Natural killer cell treated with Interleukin-12 subunit alpha and Interleukin-12 subunit beta and Interleukin-15 and Interleukin-18, amount 100 ng/mL, for 72 hours (primary cell): ENCODE results near the gene NOX3. TPM values are rescaled to one million over a fixed set of nuclear protein-coding genes. Genes with fewer than 3 reads are reported as not detected.

Source experiments
- ATAC-seq, 2 donors: fragments of 150-1000 bp; cut with Tn5 transposase in 1 of 2; sonication (Bioruptor Pico), chemical (Tn5 transposase) in 1 of 2; 2 replicates each; pipeline ENCODE4 v1.10.0; 2021
- DNase-seq: peaks from one replicate; pipeline ENCODE4 v3.0.0; 2022; ENCODE audit warnings: low spot score
- H3K27ac Mint-ChIP-seq, 2 donors: 1 replicate in 1 of 2; 2 replicates in 1 of 2; pipeline ENCODE4 v1.8.0; 2022; ENCODE audit warnings: mixed read lengths in 2 of 2, mild to moderate bottlenecking in 1 of 2, moderate library complexity in 1 of 2
- H3K27me3 Mint-ChIP-seq, 2 donors: 1 replicate in 1 of 2; 2 replicates in 1 of 2; pipeline ENCODE4 v1.8.0; 2022; ENCODE audit warnings: mixed read lengths in 2 of 2
- H3K36me3 Mint-ChIP-seq: one replicate; pipeline ENCODE4 v1.8.0; 2022; ENCODE audit warnings: mixed read lengths
- H3K4me1 Mint-ChIP-seq, 2 donors: 1 replicate in 1 of 2; 2 replicates in 1 of 2; pipeline ENCODE4 v1.8.0; 2022; ENCODE audit warnings: low read depth in 2 of 2, mixed read lengths in 2 of 2, mild to moderate bottlenecking in 1 of 2
- H3K4me3 Mint-ChIP-seq: one replicate; pipeline ENCODE4 v1.8.0; 2022; ENCODE audit warnings: mixed read lengths
- H3K9me3 Mint-ChIP-seq: 2 replicates; pipeline ENCODE4 v1.8.0; 2022; ENCODE audit warnings: mixed read lengths
- total RNA-seq, 2 donors: library from RNA; stranded (reverse); gene quantifications; one replicate each; pipeline ENCODE4 v1.2.3, GENCODE V29; 2022

NOX3 gene
- total RNA-seq, 2 donors from 2014 or later: not detected

- Mint-ChIP-seq H3K27me3 (no peaks in the 10 kb centered on the region), H3K27ac (no peak overlapping the region), H3K4me1 (peaks cover 18 to 20% of the 10 kb centered on the region in 2 donors), H3K4me3 (no peak overlapping the region), H3K9me3 (no peaks in the 10 kb centered on the region), H3K36me3 (no peaks in the 10 kb centered on the region)
- DNase-seq (no peak), ATAC-seq (no peak)
Observed at GRCh38 chr6:155414049-155414448, 41.6 kb downstream of the NOX3 start.

GRCh38 chr6:155412335-155412734 is 43.3 kb downstream of the NOX3 start:
- Mint-ChIP-seq H3K27ac (no peak overlapping the region), H3K4me3 (no peak overlapping the region), H3K36me3 (no peaks in the 10 kb centered on the region), H3K27me3 (peaks cover 2 to 7% of the 10 kb centered on the region in 2 donors), H3K4me1 (peaks cover 3 to 6% of the 10 kb centered on the region in 2 donors), H3K9me3 (no peaks in the 10 kb centered on the region)
- DNase-seq (no peak), ATAC-seq (no peak)

GRCh38 chr6:155411154-155412052 is 44.2 kb downstream of the NOX3 start:
- H3K4me1 Mint-ChIP-seq: peaks cover 0 to 2% of the 10 kb centered on the region in 2 donors
- H3K27ac Mint-ChIP-seq: no peak overlapping the region
- no peak overlapping the region for H3K4me3 Mint-ChIP-seq
- H3K36me3 Mint-ChIP-seq: no peaks in the 10 kb centered on the region
- DNase-seq (no peak), ATAC-seq (no peak)
- peaks cover 2 to 7% of the 10 kb centered on the region in 2 donors for H3K27me3 Mint-ChIP-seq
- no peaks in the 10 kb centered on the region for H3K9me3 Mint-ChIP-seq

GRCh38 chr6:155409391-155409790 is 46.2 kb downstream of the NOX3 start:
- Mint-ChIP-seq H3K27me3 (peaks cover 4 to 14% of the 10 kb centered on the region in 2 donors), H3K36me3 (no peaks in the 10 kb centered on the region), H3K27ac (no peak overlapping the region), H3K9me3 (no peaks in the 10 kb centered on the region), H3K4me3 (no peak overlapping the region), H3K4me1 (peaks cover 0 to 2% of the 10 kb centered on the region in 2 donors)
- ATAC-seq (no peak), DNase-seq (no peak)

- Mint-ChIP-seq H3K4me3 (no peak overlapping the region), H3K9me3 (no peaks in the 10 kb centered on the region), H3K27ac (no peak overlapping the region), H3K4me1 (peaks cover 0 to 2% of the 10 kb centered on the region in 2 donors), H3K27me3 (peaks cover 4 to 14% of the 10 kb centered on the region in 2 donors), H3K36me3 (no peaks in the 10 kb centered on the region)
- ATAC-seq: no peak
- no peak for DNase-seq
Observed at GRCh38 chr6:155408981-155409380, 46.7 kb downstream of the NOX3 start.

- ATAC-seq (no peak), DNase-seq (no peak)
- Mint-ChIP-seq H3K4me1 (peaks cover 0 to 2% of the 10 kb centered on the region in 2 donors), H3K27me3 (peaks cover 4 to 14% of the 10 kb centered on the region in 2 donors), H3K9me3 (no peaks in the 10 kb centered on the region), H3K4me3 (no peak overlapping the region), H3K36me3 (no peaks in the 10 kb centered on the region), H3K27ac (no peak overlapping the region)
Observed at GRCh38 chr6:155408231-155408630, 47.4 kb downstream of the NOX3 start.

- no peak for DNase-seq
- H3K27me3 Mint-ChIP-seq: peaks cover 4 to 14% of the 10 kb centered on the region in 2 donors
- no peak for ATAC-seq
- no peaks in the 10 kb centered on the region for H3K9me3 Mint-ChIP-seq
- no peak overlapping the region for H3K4me3 Mint-ChIP-seq
- H3K4me1 Mint-ChIP-seq: peaks cover 0 to 2% of the 10 kb centered on the region in 2 donors
- H3K36me3 Mint-ChIP-seq: no peaks in the 10 kb centered on the region
- H3K27ac Mint-ChIP-seq: no peak overlapping the region
Observed at GRCh38 chr6:155406801-155407200, 48.8 kb downstream of the NOX3 start.

GRCh38 chr6:155404937-155405336 is 50.7 kb downstream of the NOX3 start:
- no peaks in the 10 kb centered on the region for H3K9me3 Mint-ChIP-seq
- ATAC-seq: no peak
- no peaks in the 10 kb centered on the region for H3K36me3 Mint-ChIP-seq
- no peak overlapping the region for H3K4me3 Mint-ChIP-seq
- peaks cover 0 to 2% of the 10 kb centered on the region in 2 donors for H3K4me1 Mint-ChIP-seq
- no peak for DNase-seq
- no peak overlapping the region for H3K27ac Mint-ChIP-seq
- peaks cover 7 to 14% of the 10 kb centered on the region in 2 donors for H3K27me3 Mint-ChIP-seq

- DNase-seq (no peak), ATAC-seq (no peak)
- Mint-ChIP-seq H3K4me3 (no peak overlapping the region), H3K4me1 (peaks cover 0 to 4% of the 10 kb centered on the region in 2 donors), H3K27ac (no peak overlapping the region), H3K9me3 (no peaks in the 10 kb centered on the region), H3K27me3 (peaks cover 4 to 8% of the 10 kb centered on the region in 2 donors), H3K36me3 (no peaks in the 10 kb centered on the region)
Observed at GRCh38 chr6:155402656-155403304, 52.9 kb downstream of the NOX3 start.

GRCh38 chr6:155400654-155400965 is 55.0 kb downstream of the NOX3 start:
- no peak for ATAC-seq
- Mint-ChIP-seq H3K4me3 (no peak overlapping the region), H3K27me3 (peaks cover 3 to 4% of the 10 kb centered on the region in 2 donors), H3K27ac (no peak overlapping the region), H3K4me1 (peaks cover 0 to 6% of the 10 kb centered on the region in 2 donors), H3K36me3 (no peaks in the 10 kb centered on the region), H3K9me3 (no peaks in the 10 kb centered on the region)
- no peak for DNase-seq

GRCh38 chr6:155399745-155400653 is 55.6 kb downstream of the NOX3 start:
- peaks cover 0 to 5% of the 10 kb centered on the region in 2 donors for H3K27me3 Mint-ChIP-seq
- ATAC-seq: no peak
- peaks cover 0 to 7% of the 10 kb centered on the region in 2 donors for H3K4me1 Mint-ChIP-seq
- H3K4me3 Mint-ChIP-seq: no peak overlapping the region
- no peak overlapping the region for H3K27ac Mint-ChIP-seq
- H3K9me3 Mint-ChIP-seq: no peaks in the 10 kb centered on the region
- no peak for DNase-seq
- H3K36me3 Mint-ChIP-seq: no peaks in the 10 kb centered on the region

GRCh38 chr6:155399062-155399744 is 56.4 kb downstream of the NOX3 start:
- no peak overlapping the region for H3K27ac Mint-ChIP-seq
- no peak overlapping the region for H3K4me3 Mint-ChIP-seq
- ATAC-seq: peak; percentile 27 to 56
- DNase-seq: no peak
- peaks cover 0 to 7% of the 10 kb centered on the region in 2 donors for H3K4me1 Mint-ChIP-seq
- no peaks in the 10 kb centered on the region for H3K36me3 Mint-ChIP-seq
- peaks cover 3 to 5% of the 10 kb centered on the region in 2 donors for H3K27me3 Mint-ChIP-seq
- no peaks in the 10 kb centered on the region for H3K9me3 Mint-ChIP-seq

- Mint-ChIP-seq H3K9me3 (no peaks in the 10 kb centered on the region), H3K4me3 (no peak overlapping the region), H3K36me3 (no peaks in the 10 kb centered on the region), H3K27ac (no peak overlapping the region), H3K27me3 (peaks cover 5 to 9% of the 10 kb centered on the region in 2 donors), H3K4me1 (peaks cover 0 to 7% of the 10 kb centered on the region in 2 donors)
- ATAC-seq (no peak), DNase-seq (no peak)
Observed at GRCh38 chr6:155398701-155399061, 57.0 kb downstream of the NOX3 start.
